Esophagus muscularis mucosa (tissue), 4 donors: Measurements from ENCODE around the gene PLEKHG4B.

Source experiments
- EP300 ChIP-seq: sonication (generic); formaldehyde crosslinking; IDR thresholded peaks from one replicate; pipeline ENCODE4 v1.6.1; 2017; ENCODE audit warnings: antibody characterized with exemption
- POLR2A ChIP-seq: fragments of 450-650 bp; IDR thresholded peaks from one replicate; pipeline ENCODE4 v1.6.1; 2017; ENCODE audit warnings: antibody characterized with exemption, moderate library complexity, mild to moderate bottlenecking, low read depth
- POLR2AphosphoS5 ChIP-seq, 2 donors: sonication (generic); formaldehyde crosslinking; IDR thresholded peaks; one replicate each; pipeline ENCODE4 v1.6.1; 2017; ENCODE audit warnings: antibody characterized with exemption in 2 of 2
- TF ChIP-seq, protein P1 (sequence below), 3 experiments: fragments of 200-600 bp in 2 of 3; fragments of 450-650 bp in 1 of 3; sonication (generic) in 2 of 3; IDR thresholded peaks; one replicate each; pipeline ENCODE4 v1.5.1; 2017 to 2019; ENCODE audit warnings: antibody characterized with exemption in 3 of 3, mild to moderate bottlenecking in 2 of 3, moderate library complexity in 1 of 3

DNA sequence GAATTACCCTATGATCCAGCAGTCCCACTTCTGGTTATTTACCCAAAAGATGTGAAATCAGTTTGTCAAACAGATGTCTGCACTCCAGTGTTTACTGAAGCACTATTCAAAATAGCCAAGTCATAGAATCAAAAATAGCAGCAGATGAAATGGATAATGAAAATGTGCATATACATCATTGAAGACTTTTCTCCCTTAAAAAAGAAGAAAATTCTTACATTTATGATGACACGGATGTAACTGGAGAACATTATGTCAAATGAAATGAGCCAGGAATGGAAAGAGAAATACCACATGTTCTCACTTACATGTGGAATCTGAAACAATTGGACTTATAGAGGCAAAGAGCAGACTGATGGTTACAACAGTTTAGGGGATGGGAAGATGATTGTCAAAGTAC is 21.5 kb upstream of the PLEKHG4B start:
- no peak for TF ChIP-seq POLR2AphosphoS5 (IDR thresholded peaks at IDR 0.05)
- TF ChIP-seq, protein P1, sequence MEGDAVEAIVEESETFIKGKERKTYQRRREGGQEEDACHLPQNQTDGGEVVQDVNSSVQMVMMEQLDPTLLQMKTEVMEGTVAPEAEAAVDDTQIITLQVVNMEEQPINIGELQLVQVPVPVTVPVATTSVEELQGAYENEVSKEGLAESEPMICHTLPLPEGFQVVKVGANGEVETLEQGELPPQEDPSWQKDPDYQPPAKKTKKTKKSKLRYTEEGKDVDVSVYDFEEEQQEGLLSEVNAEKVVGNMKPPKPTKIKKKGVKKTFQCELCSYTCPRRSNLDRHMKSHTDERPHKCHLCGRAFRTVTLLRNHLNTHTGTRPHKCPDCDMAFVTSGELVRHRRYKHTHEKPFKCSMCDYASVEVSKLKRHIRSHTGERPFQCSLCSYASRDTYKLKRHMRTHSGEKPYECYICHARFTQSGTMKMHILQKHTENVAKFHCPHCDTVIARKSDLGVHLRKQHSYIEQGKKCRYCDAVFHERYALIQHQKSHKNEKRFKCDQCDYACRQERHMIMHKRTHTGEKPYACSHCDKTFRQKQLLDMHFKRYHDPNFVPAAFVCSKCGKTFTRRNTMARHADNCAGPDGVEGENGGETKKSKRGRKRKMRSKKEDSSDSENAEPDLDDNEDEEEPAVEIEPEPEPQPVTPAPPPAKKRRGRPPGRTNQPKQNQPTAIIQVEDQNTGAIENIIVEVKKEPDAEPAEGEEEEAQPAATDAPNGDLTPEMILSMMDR (IDR thresholded peaks at IDR 0.05): no peak
- TF ChIP-seq POLR2A: no peak
- TF ChIP-seq EP300: no peak
